HG02759 (cell line): Measurements from ENCODE around the gene MT1A.

ENCODE experiments used
- ATAC-seq: cut with Tn5 transposase; IDR thresholded peaks from one replicate; pipeline ENCODE4 v1.9.1; 2021; ENCODE audit warnings: mild to moderate bottlenecking, moderate library complexity; ENCODE audit not compliant: unreplicated experiment

Gene MT1A

GRCh38 chr16:56630134-56630533 is 8.3 kb upstream of the MT1A start:
- ATAC-seq = peak; percentile 72

- ATAC-seq = no peak
These were observed 7.3 kb upstream of the MT1A start for GRCh38 chr16:56631197-56631596.

- no peak for ATAC-seq
These were observed 6.7 kb upstream of the MT1A start for GRCh38 chr16:56631832-56632155.

GRCh38 chr16:56632156-56632847 is 6.2 kb upstream of the MT1A start, which contains the start of gene MT1M:
MT1M (plus strand) TSS chr16:56632659; CDS start chr16:56632732, 73 bp downstream.
- no peak for ATAC-seq

- ATAC-seq = no peak
These were observed 5.6 kb upstream of the MT1A start for GRCh38 chr16:56632848-56633365.

GRCh38 chr16:56633535-56633934 is 4.9 kb upstream of the MT1A start:
- ATAC-seq = no peak

GRCh38 chr16:56634715-56635440 is 3.6 kb upstream of the MT1A start:
- no peak for ATAC-seq

- no peak for ATAC-seq
These were observed 3.0 kb upstream of the MT1A start for GRCh38 chr16:56635441-56635967.

GRCh38 chr16:56636616-56637413 is 1.7 kb upstream of the MT1A start:
- no peak for ATAC-seq

GRCh38 chr16:56639045-56639444 is 579 bp downstream of the MT1A start:
- ATAC-seq = no peak

GRCh38 chr16:56640076-56640475 is 1.6 kb downstream of the MT1A start:
- ATAC-seq = no peak

GRCh38 chr16:56641166-56641565 is 2.7 kb downstream of the MT1A start:
- no peak for ATAC-seq

- ATAC-seq = peak; percentile 94
These were observed 4.8 kb downstream of the MT1A start for GRCh38 chr16:56643080-56643778.

- no peak for ATAC-seq
These were observed 5.4 kb downstream of the MT1A start for GRCh38 chr16:56643833-56644232.

- no peak for ATAC-seq
These were observed 6.8 kb downstream of the MT1A start for GRCh38 chr16:56645311-56645710.

GRCh38 chr16:56645838-56646237 is 7.4 kb downstream of the MT1A start:
- no peak for ATAC-seq

GRCh38 chr16:56647641-56648431 is 9.4 kb downstream of the MT1A start:
- ATAC-seq = no peak

- ATAC-seq = no peak
These were observed 10.8 kb downstream of the MT1A start for GRCh38 chr16:56649271-56649670.

GRCh38 chr16:56649820-56650219 is 11.4 kb downstream of the MT1A start:
- no peak for ATAC-seq

GRCh38 chr16:56651586-56651985 is 13.1 kb downstream of the MT1A start, which contains the start of gene MT1B:
MT1B (plus strand) TSS chr16:56651886; CDS start chr16:56651954, 68 bp downstream.
- ATAC-seq = no peak
